DND-41 (cell line): ENCODE measurements around the gene CEP120.

Experiments used
- ATAC-seq: fragments of 200-7000 bp; cut with Tn5 transposase; 3 replicates; pipeline ENCODE4 v1.9.1; 2021; ENCODE audit warnings: low read depth; ENCODE audit not compliant: insufficient read depth
- DNase-seq: peaks from one replicate; pipeline ENCODE4 v3.0.0-alpha.2; 2020
- H2AFZ ChIP-seq: 2 replicates; pipeline ENCODE4 v1.6.0; 2012; ENCODE audit warnings: low read depth, low read length
- H3K27ac ChIP-seq: 2 replicates; pipeline ENCODE4 v1.5.1; 2012; ENCODE audit warnings: low read length, inconsistent platforms
- H3K27me3 ChIP-seq: fragments of 200-600 bp; sonication (generic); 2 replicates; pipeline ENCODE4 v1.6.0; 2012; ENCODE audit warnings: low read length, mild to moderate bottlenecking, inconsistent platforms; ENCODE audit not compliant: insufficient read depth, poor library complexity
- H3K36me3 ChIP-seq: 2 replicates; pipeline ENCODE4 v1.5.1; 2012; ENCODE audit warnings: low read length, inconsistent platforms; ENCODE audit not compliant: insufficient read depth
- H3K4me1 ChIP-seq: 2 replicates; pipeline ENCODE4 v1.5.1; 2012; ENCODE audit warnings: mild to moderate bottlenecking, low read length; ENCODE audit not compliant: insufficient read depth
- H3K4me2 ChIP-seq: 2 replicates; pipeline ENCODE4 v1.6.0; 2012; ENCODE audit warnings: mild to moderate bottlenecking, moderate library complexity, low read length, inconsistent platforms; ENCODE audit not compliant: insufficient read depth
- H3K4me3 ChIP-seq, 2 experiments: fragments of 200-600 bp in 1 of 2; shearing (Covaris generic) in 1 of 2; 2 replicates each; pipeline ENCODE4 v1.5.1; 2012 to 2016; ENCODE audit warnings: inconsistent platforms in 2 of 2, low read length in 2 of 2, mild to moderate bottlenecking in 2 of 2, low read depth in 1 of 2, moderate library complexity in 1 of 2
- H3K79me2 ChIP-seq: 2 replicates; pipeline ENCODE4 v1.6.0; 2012; ENCODE audit warnings: low read length, inconsistent platforms; ENCODE audit not compliant: insufficient read depth
- H3K9ac ChIP-seq: 2 replicates; pipeline ENCODE4 v1.6.0; 2012; ENCODE audit warnings: low read depth, mild to moderate bottlenecking, inconsistent platforms, low read length, moderate library complexity
- H3K9me3 ChIP-seq: 2 replicates; pipeline ENCODE4 v1.5.1; 2012; ENCODE audit warnings: low read length, moderate library complexity, mild to moderate bottlenecking, inconsistent platforms; ENCODE audit not compliant: insufficient read depth, severe bottlenecking
- H4K20me1 ChIP-seq: 2 replicates; pipeline ENCODE4 v1.6.0; 2012; ENCODE audit warnings: low read length; ENCODE audit not compliant: insufficient read depth
- CTCF ChIP-seq: IDR thresholded peaks from 2 replicates; pipeline ENCODE4 v1.5.1; 2012; ENCODE audit warnings: borderline replicate concordance, low read length, moderate library complexity, mild to moderate bottlenecking; ENCODE audit not compliant: poor library complexity, severe bottlenecking; ENCODE audit errors: extremely low read depth
- EZH2 ChIP-seq: IDR thresholded peaks from 3 replicates; pipeline ENCODE4 v1.6.1; 2012; ENCODE audit warnings: borderline replicate concordance, low read depth, mild to moderate bottlenecking, moderate library complexity, low read length, inconsistent platforms; ENCODE audit not compliant: severe bottlenecking

CEP120 gene

GRCh38 chr5:123440456-123441181, 17.4 kb upstream of the CEP120 start:
- Histone ChIP-seq H3K4me2 (no peak overlapping the region), H3K9ac (no peak overlapping the region), H3K27me3 (no peaks in the 10 kb centered on the region), H3K4me1 (no peaks in the 10 kb centered on the region), H3K27ac (no peak overlapping the region), H3K4me3 (no peak overlapping the region), H3K9me3 (no peaks in the 10 kb centered on the region), H2AFZ (no peak overlapping the region), H4K20me1 (no peaks in the 10 kb centered on the region), H3K79me2 (no peaks in the 10 kb centered on the region), H3K36me3 (no peaks in the 10 kb centered on the region)
- ATAC-seq (no peak), DNase-seq (no peak)
- TF ChIP-seq CTCF: no peak
- TF ChIP-seq EZH2: no peak

GRCh38 chr5:123439709-123440108, 16.5 kb upstream of the CEP120 start:
- Histone ChIP-seq H3K9me3 (no peaks in the 10 kb centered on the region), H3K4me2 (no peak overlapping the region), H3K4me1 (no peaks in the 10 kb centered on the region), H3K9ac (no peak overlapping the region), H3K79me2 (no peaks in the 10 kb centered on the region), H3K27ac (no peak overlapping the region), H2AFZ (no peak overlapping the region), H3K36me3 (no peaks in the 10 kb centered on the region), H4K20me1 (no peaks in the 10 kb centered on the region), H3K4me3 (no peak overlapping the region), H3K27me3 (no peaks in the 10 kb centered on the region)
- ATAC-seq (no peak), DNase-seq (no peak)
- no peak for TF ChIP-seq EZH2

GRCh38 chr5:123438902-123439301, 15.7 kb upstream of the CEP120 start:
- H3K9ac ChIP-seq: no peak overlapping the region
- no peak overlapping the region for H3K4me2 ChIP-seq
- DNase-seq: no peak
- no peaks in the 10 kb centered on the region for H4K20me1 ChIP-seq
- no peaks in the 10 kb centered on the region for H3K9me3 ChIP-seq
- no peaks in the 10 kb centered on the region for H3K79me2 ChIP-seq
- TF ChIP-seq CTCF (no peak), EZH2 (no peak)
- H2AFZ ChIP-seq: no peak overlapping the region
- H3K4me3 ChIP-seq: no peak overlapping the region
- ATAC-seq: no peak
- no peaks in the 10 kb centered on the region for H3K36me3 ChIP-seq
- H3K27ac ChIP-seq: no peak overlapping the region
- H3K27me3 ChIP-seq: no peaks in the 10 kb centered on the region
- H3K4me1 ChIP-seq: no peaks in the 10 kb centered on the region

DNA sequence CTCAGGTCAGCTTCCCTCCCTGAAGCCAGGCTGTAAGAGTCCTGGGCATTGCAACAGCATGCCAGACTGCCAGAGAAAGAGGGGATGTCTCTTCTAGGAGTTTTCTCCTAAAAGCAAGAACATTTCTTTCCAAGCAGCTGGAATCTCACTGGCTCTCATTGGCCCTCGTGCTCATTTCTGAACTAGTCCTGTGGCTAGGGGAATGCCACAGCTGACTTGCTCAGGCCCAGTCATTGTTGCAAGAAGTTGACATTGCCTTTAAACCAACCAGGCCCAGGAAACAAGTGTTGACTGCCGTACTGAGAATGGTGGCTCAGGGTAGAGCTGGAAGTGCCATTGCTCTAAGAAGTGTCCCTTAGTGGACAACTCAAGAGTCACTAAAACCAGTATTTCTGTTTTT, 15.0 kb upstream of the CEP120 start:
- TF ChIP-seq CTCF (no peak), EZH2 (no peak)
- ATAC-seq (no peak), DNase-seq (no peak)
- H3K27me3 ChIP-seq: no peaks in the 10 kb centered on the region
- H3K27ac ChIP-seq: no peak overlapping the region
- H3K4me1 ChIP-seq: no peaks in the 10 kb centered on the region
- H3K4me2 ChIP-seq: no peak overlapping the region
- no peak overlapping the region for H3K4me3 ChIP-seq
- no peaks in the 10 kb centered on the region for H4K20me1 ChIP-seq
- H3K9me3 ChIP-seq: no peaks in the 10 kb centered on the region
- H3K9ac ChIP-seq: no peak overlapping the region
- H3K79me2 ChIP-seq: no peaks in the 10 kb centered on the region
- no peaks in the 10 kb centered on the region for H3K36me3 ChIP-seq
- H2AFZ ChIP-seq: no peak overlapping the region
